CD8-positive, alpha-beta memory T cell (primary cell): ENCODE data around the gene SEPTIN5. TPM values are rescaled to one million over a fixed set of nuclear protein-coding genes. Genes with fewer than 3 reads are reported as not detected.

Experiments used
- CTCF ChIA-PET: fragments of 350-600 bp; sonication (Branson Sonifier 250); formaldehyde crosslinking; loops from one replicate; lab custom pipeline; 2021; ENCODE audit warnings: antibody characterized with exemption; lab: Charles Lee
- POLR2A ChIA-PET: fragments of 350-600 bp; sonication (Branson Sonifier 250); formaldehyde crosslinking; loops from one replicate; lab custom pipeline; 2021; ENCODE audit warnings: antibody characterized with exemption; lab: Charles Lee
- DNase-seq, 5 donors: peaks; one replicate each; pipeline versions ENCODE4 v3.0.0 to v3.0.0-alpha.2; 2020 to 2022; ENCODE audit warnings: mixed read lengths in 1 of 5
- H3K27ac ChIP-seq: one replicate; pipeline ENCODE4 v1.7.0; 2013; ENCODE audit warnings: low read depth, mild to moderate bottlenecking, low read length, moderate library complexity
- H3K27me3 ChIP-seq: 2 replicates; pipeline ENCODE4 v1.7.0; 2013; ENCODE audit warnings: low read length, mild to moderate bottlenecking; ENCODE audit not compliant: insufficient read depth, poor library complexity, severe bottlenecking
- H3K36me3 ChIP-seq: 2 replicates; pipeline ENCODE4 v1.7.0; 2013; ENCODE audit warnings: mild to moderate bottlenecking, low read length, moderate library complexity; ENCODE audit not compliant: insufficient read depth
- H3K4me1 ChIP-seq: 2 replicates; pipeline ENCODE4 v1.7.0; 2013; ENCODE audit warnings: mild to moderate bottlenecking, low read length, moderate library complexity; ENCODE audit not compliant: insufficient read depth
- H3K4me3 ChIP-seq: 2 replicates; pipeline ENCODE4 v1.7.0; 2013; ENCODE audit warnings: mild to moderate bottlenecking, low read length
- H3K9me3 ChIP-seq: 2 replicates; pipeline ENCODE4 v1.7.0; 2013; ENCODE audit warnings: mild to moderate bottlenecking, low read length
- H3K27ac Mint-ChIP-seq, 8 donors: one replicate each; pipeline ENCODE4 v1.8.0; 2020 to 2021; ENCODE audit warnings: mixed read lengths in 8 of 8, mild to moderate bottlenecking in 6 of 8, inconsistent platforms in 3 of 8, moderate library complexity in 3 of 8
- H3K27me3 Mint-ChIP-seq, 2 donors: one replicate each; pipeline ENCODE4 v1.8.0; 2020 to 2021; ENCODE audit warnings: mixed read lengths in 2 of 2, mild to moderate bottlenecking in 1 of 2, moderate library complexity in 1 of 2
- H3K36me3 Mint-ChIP-seq, 3 donors: one replicate each; pipeline ENCODE4 v1.8.0; 2020 to 2021; ENCODE audit warnings: mixed read lengths in 3 of 3, inconsistent platforms in 1 of 3, mild to moderate bottlenecking in 1 of 3
- H3K4me1 Mint-ChIP-seq, 3 donors: one replicate each; pipeline ENCODE4 v1.8.0; 2020 to 2021; ENCODE audit warnings: mixed read lengths in 3 of 3, inconsistent platforms in 1 of 3, mild to moderate bottlenecking in 1 of 3
- H3K4me3 Mint-ChIP-seq, 7 donors: one replicate each; pipeline ENCODE4 v1.8.0; 2020 to 2021; ENCODE audit warnings: mixed read lengths in 7 of 7, mild to moderate bottlenecking in 6 of 7, moderate library complexity in 4 of 7, inconsistent platforms in 2 of 7
- H3K9me3 Mint-ChIP-seq, 5 donors: one replicate each; pipeline ENCODE4 v1.8.0; 2020 to 2022; ENCODE audit warnings: mixed read lengths in 5 of 5, mild to moderate bottlenecking in 3 of 5, moderate library complexity in 2 of 5, inconsistent platforms in 1 of 5
- polyA plus RNA-seq: library from polyadenylated mRNA; unstranded; fragments of 300-500 nt; fragmentation: Illumina TruSeq; gene quantifications from one replicate; pipeline ENCODE4 v1.2.3, GENCODE V29; 2021
- total RNA-seq, 2 experiments: library from RNA; stranded (reverse); gene quantifications; one replicate each; pipeline ENCODE4 v1.2.3, GENCODE V29; 2021

The SEPTIN5 gene
- total and polyA plus RNA-seq, 3 experiments from 2014 or later = 0.20 to 0.38 TPM; not detected in 1

- peaks cover 8% of the 10 kb centered on the region for H3K27me3 ChIP-seq
- CTCF ChIA-PET = interaction anchor here (0.8 to 2.1 kb wide), 3 partner anchors 11 to 42 kb away, joined by 3 to 9 read pairs (median 3); no protein-coding TSS in a partner anchor
Observed at GRCh38 chr22:19678949-19679521, 35.3 kb upstream of the SEPTIN5 start.

GRCh38 chr22:19679522-19680101 is 34.7 kb upstream of the SEPTIN5 start:
- no peaks in the 10 kb centered on the region for H3K4me1 Mint-ChIP-seq
- Histone ChIP-seq H3K4me1 (no peaks in the 10 kb centered on the region), H3K9me3 (no peaks in the 10 kb centered on the region), H3K36me3 (no peaks in the 10 kb centered on the region), H3K4me3 (no peak overlapping the region), H3K27ac (no peak overlapping the region), H3K27me3 (peaks cover 8% of the 10 kb centered on the region)
- peaks cover 0 to 3% (median 0%) of the 10 kb centered on the region in 3 donors for H3K36me3 Mint-ChIP-seq
- H3K4me3 Mint-ChIP-seq = no peak overlapping the region
- POLR2A ChIA-PET = no interaction called here
- CTCF ChIA-PET = interaction anchor here (0.8 to 2.1 kb wide), 4 partner anchors 10 to 73 kb away, joined by 3 to 9 read pairs (median 3); no protein-coding TSS in a partner anchor
- peaks cover 9 to 43% of the 10 kb centered on the region in 2 donors for H3K27me3 Mint-ChIP-seq
- DNase-seq = peak; percentile 3 to 60 (median 27)
- no peaks in the 10 kb centered on the region for H3K9me3 Mint-ChIP-seq
- no peak overlapping the region for H3K27ac Mint-ChIP-seq

More at GRCh38 chr22:19678949-19679521, 35.3 kb upstream of the SEPTIN5 start:
- Mint-ChIP-seq H3K4me3 (no peak overlapping the region), H3K9me3 (no peaks in the 10 kb centered on the region), H3K4me1 (no peaks in the 10 kb centered on the region), H3K36me3 (peaks cover 0 to 3% (median 0%) of the 10 kb centered on the region in 3 donors), H3K27ac (no peak overlapping the region), H3K27me3 (peaks cover 9 to 49% of the 10 kb centered on the region in 2 donors)
- DNase-seq = no peak
- Histone ChIP-seq H3K36me3 (no peaks in the 10 kb centered on the region), H3K9me3 (no peaks in the 10 kb centered on the region), H3K4me1 (no peaks in the 10 kb centered on the region), H3K4me3 (no peak overlapping the region), H3K27ac (no peak overlapping the region)
- POLR2A ChIA-PET = no interaction called here

GRCh38 chr22:19680287-19680881 is 33.9 kb upstream of the SEPTIN5 start:
- Histone ChIP-seq H3K36me3 (no peaks in the 10 kb centered on the region), H3K27me3 (peaks cover 8% of the 10 kb centered on the region), H3K27ac (no peak overlapping the region), H3K9me3 (no peaks in the 10 kb centered on the region), H3K4me3 (no peak overlapping the region), H3K4me1 (no peaks in the 10 kb centered on the region)
- H3K4me1 Mint-ChIP-seq = no peaks in the 10 kb centered on the region
- H3K27ac Mint-ChIP-seq = no peak overlapping the region
- CTCF ChIA-PET = interaction anchor here (0.8 to 2.1 kb wide), 4 partner anchors 10 to 72 kb away, joined by 3 to 9 read pairs (median 3); no protein-coding TSS in a partner anchor
- H3K4me3 Mint-ChIP-seq = no peak overlapping the region
- H3K36me3 Mint-ChIP-seq = peaks cover 0 to 3% (median 0%) of the 10 kb centered on the region in 3 donors
- POLR2A ChIA-PET = no interaction called here
- H3K27me3 Mint-ChIP-seq = peaks cover 10 to 36% of the 10 kb centered on the region in 2 donors
- no peaks in the 10 kb centered on the region for H3K9me3 Mint-ChIP-seq
- no peak for DNase-seq

GRCh38 chr22:19680911-19681862 is 33.1 kb upstream of the SEPTIN5 start:
- DNase-seq = no peak
- Mint-ChIP-seq H3K4me1 (no peaks in the 10 kb centered on the region), H3K9me3 (no peaks in the 10 kb centered on the region), H3K27me3 (peaks cover 12 to 31% of the 10 kb centered on the region in 2 donors), H3K27ac (no peak overlapping the region), H3K4me3 (no peak overlapping the region), H3K36me3 (peaks cover 0 to 3% (median 0%) of the 10 kb centered on the region in 3 donors)
- Histone ChIP-seq H3K4me3 (no peak overlapping the region), H3K4me1 (no peaks in the 10 kb centered on the region), H3K36me3 (no peaks in the 10 kb centered on the region), H3K9me3 (no peaks in the 10 kb centered on the region), H3K27me3 (peaks cover 8% of the 10 kb centered on the region), H3K27ac (no peak overlapping the region)
- CTCF ChIA-PET = interaction anchor here (2.1 kb wide), 1 partner anchor 9 kb away, joined by 9 read pairs; no protein-coding TSS in a partner anchor
- POLR2A ChIA-PET = no interaction called here

- H3K4me3 Mint-ChIP-seq = no peak overlapping the region
- no peak overlapping the region for H3K4me3 ChIP-seq
- H3K36me3 Mint-ChIP-seq = peaks cover 0 to 3% (median 0%) of the 10 kb centered on the region in 3 donors
- H3K27me3 ChIP-seq = peaks cover 8% of the 10 kb centered on the region
- H3K27ac Mint-ChIP-seq = no peak overlapping the region
- H3K9me3 ChIP-seq = no peaks in the 10 kb centered on the region
- H3K9me3 Mint-ChIP-seq = no peaks in the 10 kb centered on the region
- CTCF ChIA-PET = no interaction called here
- no peaks in the 10 kb centered on the region for H3K4me1 ChIP-seq
- POLR2A ChIA-PET = no interaction called here
- no peaks in the 10 kb centered on the region for H3K36me3 ChIP-seq
- H3K4me1 Mint-ChIP-seq = no peaks in the 10 kb centered on the region
- DNase-seq = no peak
- H3K27ac ChIP-seq = no peak overlapping the region
- H3K27me3 Mint-ChIP-seq = peaks cover 13 to 31% of the 10 kb centered on the region in 2 donors
Observed at GRCh38 chr22:19681863-19682245, 32.4 kb upstream of the SEPTIN5 start.

GRCh38 chr22:19686946-19687345 is 27.4 kb upstream of the SEPTIN5 start:
- H3K9me3 Mint-ChIP-seq = no peaks in the 10 kb centered on the region
- H3K36me3 Mint-ChIP-seq = no peaks in the 10 kb centered on the region
- ChIA-PET CTCF (no interaction called here), POLR2A (no interaction called here)
- peaks cover 4% of the 10 kb centered on the region for H3K27me3 ChIP-seq
- no peak for DNase-seq
- H3K4me3 Mint-ChIP-seq = no peak overlapping the region
- H3K4me1 Mint-ChIP-seq = no peaks in the 10 kb centered on the region
- H3K27me3 Mint-ChIP-seq = peaks cover 8 to 17% of the 10 kb centered on the region in 2 donors
- no peaks in the 10 kb centered on the region for H3K36me3 ChIP-seq
- no peak overlapping the region for H3K4me3 ChIP-seq
- H3K27ac Mint-ChIP-seq = no peak overlapping the region
- no peaks in the 10 kb centered on the region for H3K4me1 ChIP-seq
- H3K27ac ChIP-seq = no peak overlapping the region
- H3K9me3 ChIP-seq = no peaks in the 10 kb centered on the region

- CTCF ChIA-PET = no interaction called here
- H3K9me3 ChIP-seq = no peaks in the 10 kb centered on the region
- H3K27ac Mint-ChIP-seq = no peak overlapping the region
- no peaks in the 10 kb centered on the region for H3K4me1 ChIP-seq
- H3K9me3 Mint-ChIP-seq = no peaks in the 10 kb centered on the region
- no peak for DNase-seq
- peaks cover 4% of the 10 kb centered on the region for H3K27me3 ChIP-seq
- no peak overlapping the region for H3K4me3 ChIP-seq
- no peaks in the 10 kb centered on the region for H3K36me3 ChIP-seq
- H3K27ac ChIP-seq = no peak overlapping the region
- POLR2A ChIA-PET = no interaction called here
- H3K36me3 Mint-ChIP-seq = no peaks in the 10 kb centered on the region
- no peaks in the 10 kb centered on the region for H3K4me1 Mint-ChIP-seq
- no peak overlapping the region for H3K4me3 Mint-ChIP-seq
- peaks cover 3 to 17% of the 10 kb centered on the region in 2 donors for H3K27me3 Mint-ChIP-seq
Observed at GRCh38 chr22:19687561-19688300, 26.6 kb upstream of the SEPTIN5 start.
